Heart right ventricle (tissue), 16 donors: ENCODE data around the gene ZNG1A. TPM values are rescaled to one million over a fixed set of nuclear protein-coding genes. Genes with fewer than 3 reads are reported as not detected.
A peak's percentile ranks its signal among the peaks of the same experiment; 100 is the strongest.
"Not testable (repeated sequence)": the region's sequence is repeated elsewhere in the genome, so short reads cannot be mapped to it uniquely, and the experiment has no call there.

Source experiments
- ATAC-seq, 8 donors: fragments of 200-7000 bp; cut with Tn5 transposase; one replicate each; pipeline ENCODE4 v1.9.1; 2020; ENCODE audit warnings: mild to moderate bottlenecking in 8 of 8, moderate library complexity in 8 of 8, moderate number of reproducible peaks in 1 of 8
- DNase-seq, 2 donors: peaks; one replicate each; pipeline ENCODE4 v3.0.0-alpha.2; 2020
- H3K27ac ChIP-seq, 10 donors: fragments of 200-600 bp; sonication (generic) in 2 of 10; one replicate each; pipeline versions ENCODE4 v1.5.0 to v1.8.0; 2020 to 2022; ENCODE audit warnings: mild to moderate bottlenecking in 3 of 10
- H3K27me3 ChIP-seq, 7 donors: fragments of 200-600 bp; one replicate each; pipeline ENCODE4 v1.8.0; 2021 to 2022; ENCODE audit warnings: mild to moderate bottlenecking in 2 of 7
- H3K36me3 ChIP-seq, 9 donors: fragments of 200-600 bp; sonication (generic) in 1 of 9; one replicate each; pipeline versions ENCODE4 v1.5.0 to v1.8.0; 2020 to 2022; ENCODE audit warnings: mild to moderate bottlenecking in 2 of 9
- H3K4me1 ChIP-seq, 9 donors: fragments of 200-600 bp; sonication (generic) in 1 of 9; one replicate each; pipeline versions ENCODE4 v1.5.0 to v1.8.0; 2020 to 2022; ENCODE audit warnings: mild to moderate bottlenecking in 4 of 9
- H3K4me3 ChIP-seq, 10 donors: fragments of 200-600 bp; sonication (generic) in 2 of 10; one replicate each; pipeline versions ENCODE4 v1.5.0 to v1.8.0; 2020 to 2022; ENCODE audit warnings: mild to moderate bottlenecking in 7 of 10, moderate library complexity in 2 of 10
- H3K9me3 ChIP-seq, 11 donors: fragments of 200-600 bp in 10 of 11; sonication (generic) in 2 of 11; one replicate each; pipeline versions ENCODE4 v1.5.0 to v1.8.0; 2013 to 2022; ENCODE audit warnings: mild to moderate bottlenecking in 2 of 11, control low read depth in 1 of 11, moderate library complexity in 1 of 11
- WGBS, 2 donors: extraction: QIAGEN DNeasy Blood & Tissue Kit; methylation state at CpG; one replicate each; pipeline ENCODE4 v1.1.7; 2013; ENCODE audit warnings: inconsistent platforms in 1 of 2; 5-methylcytosine and 5-hydroxymethylcytosine counted together
- intact Hi-C, 10 donors: fragments of 100-400 bp; cut with DNase I; formaldehyde crosslinking; loops; one replicate each; pipeline versions ENCODE4 v1.11.1 to v1.14.2; 2022
- polyA plus RNA-seq, 2 donors: library from polyadenylated mRNA; stranded (reverse); fragments of 200-250 nt; gene quantifications; one replicate each; pipeline ENCODE4 v1.2.3, GENCODE V29; 2013
- total RNA-seq, 10 donors: library from RNA; stranded (reverse); fragmentation: NEBNext Ultra II Directional in 3 of 10; extraction: Animal tissue kit (Norgen Biotek cat#: 25700) in 3 of 10; gene quantifications; one replicate each; pipeline versions ENCODE4 v1.2.1 to v1.2.4, GENCODE V29; 2021 to 2023
- TF ChIP-seq, protein P1 (sequence below), 9 donors: fragments of 200-600 bp; sonication (generic) in 2 of 9; IDR thresholded peaks; one replicate each; pipeline versions ENCODE4 v1.5.0 to v1.8.0; 2021 to 2022; ENCODE audit warnings: antibody characterized with exemption in 9 of 9, mild to moderate bottlenecking in 5 of 9, moderate library complexity in 1 of 9
- donor health status: Arrhythmogenic right ventricular cardiomyopathy.
- donor health status: ischemic (EF 13 %, LVEDD 7.1; RV severe dilation, severe dysfunction).
- donor health status: healthy with polysubstance abuse.
- donor health status: DM: no; HTN: yes; CAD: no.
- donor health status: DM: no; HTN: no; CAD: no.
- donor health status: ischemic (EF 25% LVEDD 6.9; RV normal size, moderate dysfunction).
- donor health status: ischemic (EF 25% LVEDD 5.7; RV mildly dilated, moderate dysfunction).
- donor health status: healthy.
- donor health status: DM: yes; HTN: yes; CAD: no.
- donor health status: Ischemic cardiomyopathy.
- donor health status: ischemic (EF 35%, LVEDD 5.7; RV mildly dilated, moderate dysfunction).
- donor health status: nonischemic (EF 11% LVEDD 7.7; RV severe dilation, severe dysfunction).
- donor health status: DM: yes; HTN: yes; CAD: no.
- donor health status: PGD.
- donor health status: ischemic (EF 29% LVEDD 5.4; RV normal size, mild dysfunction).
- donor health status: nonischemic (EF 23%, LVEDD 6.1; RV moderate dilation, normal function).

Gene ZNG1A
- total and polyA plus RNA-seq, 12 donors: 14.2 to 43.4 (median 19.9) TPM

DNA sequence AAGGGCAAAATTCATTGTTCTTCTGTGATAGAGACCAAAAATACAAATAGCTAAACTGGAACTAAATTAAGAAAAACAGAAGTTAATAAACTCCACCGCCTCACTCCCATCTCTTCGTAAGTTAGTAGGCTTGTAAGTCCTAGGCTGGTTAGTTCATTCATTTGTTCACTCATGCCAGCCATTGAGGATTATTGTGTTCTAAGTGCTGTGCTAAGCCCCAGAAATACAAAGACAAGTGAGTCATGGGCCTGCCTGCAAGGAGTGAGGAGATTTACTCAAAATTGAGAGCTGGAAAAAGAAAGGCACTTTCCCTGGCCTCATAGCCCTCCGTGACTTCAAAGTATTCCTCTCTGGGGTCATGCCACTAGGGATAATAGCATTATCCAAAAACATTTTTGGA, 44.3 kb upstream of the ZNG1A start:
- H3K27ac ChIP-seq: peak overlapping the region in 4 of 10 donors; percentile 6 to 71 (median 30)
- WGBS, 2 donors: 79 to 86% methylated on average over 3 of the region's 3 CpGs
- peaks cover 0 to 26% (median 12%) of the 10 kb centered on the region in 7 donors for H3K27me3 ChIP-seq
- peaks cover 0 to 79% (median 0%) of the 10 kb centered on the region in 9 donors for H3K4me1 ChIP-seq
- H3K36me3 ChIP-seq: no peaks in the 10 kb centered on the region
- DNase-seq (no peak), ATAC-seq (no peak)
- no peaks in the 10 kb centered on the region for H3K9me3 ChIP-seq
- H3K4me3 ChIP-seq: no peak overlapping the region
- intact Hi-C loops: loop anchor here in 1 of 10 donors (10.0 kb wide), 1 partner anchor 72 kb away; no protein-coding TSS in a partner anchor
- TF ChIP-seq, protein P1, sequence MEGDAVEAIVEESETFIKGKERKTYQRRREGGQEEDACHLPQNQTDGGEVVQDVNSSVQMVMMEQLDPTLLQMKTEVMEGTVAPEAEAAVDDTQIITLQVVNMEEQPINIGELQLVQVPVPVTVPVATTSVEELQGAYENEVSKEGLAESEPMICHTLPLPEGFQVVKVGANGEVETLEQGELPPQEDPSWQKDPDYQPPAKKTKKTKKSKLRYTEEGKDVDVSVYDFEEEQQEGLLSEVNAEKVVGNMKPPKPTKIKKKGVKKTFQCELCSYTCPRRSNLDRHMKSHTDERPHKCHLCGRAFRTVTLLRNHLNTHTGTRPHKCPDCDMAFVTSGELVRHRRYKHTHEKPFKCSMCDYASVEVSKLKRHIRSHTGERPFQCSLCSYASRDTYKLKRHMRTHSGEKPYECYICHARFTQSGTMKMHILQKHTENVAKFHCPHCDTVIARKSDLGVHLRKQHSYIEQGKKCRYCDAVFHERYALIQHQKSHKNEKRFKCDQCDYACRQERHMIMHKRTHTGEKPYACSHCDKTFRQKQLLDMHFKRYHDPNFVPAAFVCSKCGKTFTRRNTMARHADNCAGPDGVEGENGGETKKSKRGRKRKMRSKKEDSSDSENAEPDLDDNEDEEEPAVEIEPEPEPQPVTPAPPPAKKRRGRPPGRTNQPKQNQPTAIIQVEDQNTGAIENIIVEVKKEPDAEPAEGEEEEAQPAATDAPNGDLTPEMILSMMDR (IDR thresholded peaks at IDR 0.05): no peak

DNA sequence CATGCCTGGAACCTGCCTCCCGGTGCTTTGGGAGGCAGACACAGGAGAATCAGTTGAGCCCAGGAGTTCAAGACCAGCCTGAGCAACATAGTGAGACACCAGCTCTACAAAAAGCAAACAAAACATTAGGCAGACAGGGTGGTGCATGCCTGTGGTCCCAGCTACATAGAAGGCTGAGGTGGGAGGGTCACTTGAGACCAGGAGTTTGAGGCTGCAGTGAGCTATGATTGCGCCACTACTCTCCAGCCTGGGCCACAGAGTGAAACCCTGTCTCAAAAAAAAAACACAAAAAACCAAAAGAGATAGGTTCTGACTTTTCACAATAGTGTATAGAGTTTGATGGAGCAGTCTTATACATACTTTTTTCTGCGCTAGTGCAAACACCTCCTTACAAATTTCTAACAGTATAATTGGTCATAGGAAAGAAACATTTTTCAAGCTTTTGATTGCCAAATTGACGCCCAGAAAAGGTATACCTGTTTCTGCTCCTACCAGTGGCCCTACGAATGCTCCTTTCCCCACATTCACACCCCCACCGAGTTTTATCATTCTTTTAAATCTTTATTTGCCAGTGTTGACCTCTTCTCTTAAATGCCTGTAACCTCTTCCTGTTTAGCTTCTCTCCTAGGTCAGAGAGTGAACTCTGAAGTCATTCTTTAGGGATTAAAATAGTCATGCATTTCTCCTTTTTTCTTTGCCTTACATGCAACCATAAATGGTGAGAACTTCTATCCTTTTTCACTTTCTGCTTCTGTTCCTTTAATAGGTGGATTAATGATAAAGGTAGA, 43.3 kb upstream of the ZNG1A start:
- Histone ChIP-seq H3K4me3 (no peak overlapping the region), H3K36me3 (no peaks in the 10 kb centered on the region), H3K27ac (peak overlapping the region in 4 of 10 donors; percentile 10 to 71 (median 30)), H3K27me3 (peaks cover 0 to 34% (median 13%) of the 10 kb centered on the region in 7 donors), H3K4me1 (peaks cover 0 to 77% (median 0%) of the 10 kb centered on the region in 9 donors), H3K9me3 (no peaks in the 10 kb centered on the region)
- DNase-seq (no peak), ATAC-seq (peak in 1 of 8 donors; percentile 42)
- TF ChIP-seq, protein P1 (IDR thresholded peaks at IDR 0.05): no peak
- intact Hi-C loops: loop anchor here in 1 of 10 donors (10.0 kb wide), 1 partner anchor 73 kb away; no protein-coding TSS in a partner anchor
- 64 to 66% methylated on average over 6 of the region's 6 CpGs for WGBS, 2 donors

DNA sequence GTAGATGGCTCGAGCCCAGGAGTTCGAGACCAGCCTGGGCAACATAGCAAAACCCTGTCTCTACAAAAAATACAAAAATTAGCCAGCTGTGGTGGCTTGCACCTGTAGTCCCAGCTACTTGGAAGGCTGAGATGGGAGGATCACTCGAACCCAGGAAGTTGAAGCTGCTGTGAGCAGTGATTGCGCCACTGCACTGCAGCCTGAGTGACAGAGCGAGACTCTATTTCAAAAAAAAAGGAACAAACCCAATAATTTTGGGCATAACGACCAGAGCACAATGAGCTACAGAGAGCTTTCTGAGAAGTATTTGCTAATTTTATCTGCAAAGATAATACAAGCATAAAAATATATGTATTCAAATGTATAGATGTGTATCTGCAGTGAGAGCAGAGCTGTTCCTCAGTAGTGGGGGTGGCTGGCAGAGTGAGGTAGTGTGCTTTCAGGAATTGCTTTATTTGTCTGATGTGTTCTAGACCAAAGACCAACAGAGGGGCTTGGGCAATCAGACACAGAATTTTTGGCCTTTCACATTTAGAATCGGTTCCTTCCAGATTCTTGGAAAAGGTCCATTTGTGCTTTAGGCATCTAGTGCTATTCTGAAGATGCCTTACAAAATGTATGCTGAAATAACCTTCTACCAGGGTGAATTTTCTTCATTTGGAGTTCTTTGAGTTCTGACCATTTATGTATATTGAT, 41.0 kb upstream of the ZNG1A start:
- H3K27me3 ChIP-seq: peaks cover 4 to 57% (median 36%) of the 10 kb centered on the region in 7 donors
- intact Hi-C loops: loop anchor here in 1 of 10 donors (10.0 kb wide), 1 partner anchor 75 kb away; no protein-coding TSS in a partner anchor
- peaks cover 0 to 82% (median 6%) of the 10 kb centered on the region in 9 donors for H3K4me1 ChIP-seq
- ATAC-seq (no peak), DNase-seq (peak in 1 of 2 donors; percentile 16)
- no peaks in the 10 kb centered on the region for H3K36me3 ChIP-seq
- H3K27ac ChIP-seq: peak overlapping the region in 1 of 10 donors; percentile 63
- no peaks in the 10 kb centered on the region for H3K9me3 ChIP-seq
- 70 to 85% methylated on average over 7 of the region's 7 CpGs for WGBS, 2 donors
- TF ChIP-seq, protein P1 (IDR thresholded peaks at IDR 0.05): no peak
- H3K4me3 ChIP-seq: no peak overlapping the region

DNA sequence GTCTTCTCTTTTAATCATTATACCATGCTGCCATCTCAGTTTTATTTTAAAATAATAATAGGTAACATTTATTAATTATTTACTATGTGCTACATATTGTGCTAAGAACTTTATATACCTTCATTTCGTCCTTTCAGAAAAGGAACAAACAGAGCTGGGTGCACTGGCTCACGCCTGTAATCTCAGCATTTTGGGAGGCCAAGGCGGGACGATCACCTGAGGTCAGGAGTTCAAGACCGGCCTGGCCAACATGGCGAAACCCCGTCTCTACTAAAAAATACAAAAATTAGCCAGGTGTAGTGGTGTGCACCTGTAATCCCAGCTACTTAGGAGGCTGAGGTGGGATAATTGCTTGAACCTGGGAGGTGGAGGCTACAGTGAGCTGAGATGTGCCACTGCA, 40.2 kb upstream of the ZNG1A start:
- H3K27me3 ChIP-seq: peaks cover 4 to 65% (median 38%) of the 10 kb centered on the region in 7 donors
- peaks cover 0 to 78% (median 9%) of the 10 kb centered on the region in 9 donors for H3K4me1 ChIP-seq
- not testable (repeated sequence) for H3K4me3 ChIP-seq

More for the DNA sequence above, 40.2 kb upstream of the ZNG1A start:
- DNase-seq, H3K36me3 ChIP-seq, ATAC-seq, H3K9me3 ChIP-seq, intact Hi-C loops: not testable (repeated sequence)
- H3K27ac ChIP-seq: peak overlapping the region in 1 of 10 donors; percentile 63
- 93% methylated on average over 7 of the region's 7 CpGs for WGBS, 2 donors
